ENCODE measurements around the gene CCDC87. TPM values are rescaled to one million over a fixed set of nuclear protein-coding genes. Genes with fewer than 3 reads are reported as not detected.

The CCDC87 gene
- total RNA-seq, 6 experiments from 2014 or later: 0.07 to 0.37 (median 0.12) TPM; not detected in 1

- TF ChIP-seq POLR2A (IDR thresholded peaks at IDR 0.05): no peak
- no peak for TF ChIP-seq CTCF (IDR thresholded peaks at IDR 0.05)
- H3K27me3 ChIP-seq: no peaks in the 10 kb centered on the region
- peaks cover 0 to 4% (median 0%) of the 10 kb centered on the region in 4 donors for H3K4me1 ChIP-seq
- no peaks in the 10 kb centered on the region for H3K9me3 ChIP-seq
- no peak for DNase-seq
- ATAC-seq: no peak
- intact Hi-C loops (cut with DNase I): no loop called here
- no peak overlapping the region for H3K4me3 ChIP-seq
- H3K27ac ChIP-seq: no peak overlapping the region
- 100% methylated on average over 1 of the region's 2 CpGs for WGBS (ENCODE audit: insufficient coverage, low coverage, low lambda C conversion rate, missing lambda C conversion rate)
- no peaks in the 10 kb centered on the region for H3K36me3 ChIP-seq
Measured at GRCh38 chr11:66562275-66562674, 30.6 kb downstream of the CCDC87 start.

- H3K36me3 ChIP-seq: no peaks in the 10 kb centered on the region
- H3K9me3 ChIP-seq: no peaks in the 10 kb centered on the region
- H3K4me3 ChIP-seq: no peak overlapping the region
- intact Hi-C loops (cut with DNase I): no loop called here
- no peaks in the 10 kb centered on the region for H3K27me3 ChIP-seq
- H3K27ac ChIP-seq: no peak overlapping the region
- no peak for TF ChIP-seq CTCF (IDR thresholded peaks at IDR 0.05)
- no peak for TF ChIP-seq POLR2A (IDR thresholded peaks at IDR 0.05)
- no peak for DNase-seq
- peaks cover 0 to 4% (median 0%) of the 10 kb centered on the region in 4 donors for H3K4me1 ChIP-seq
- WGBS (ENCODE audit: insufficient coverage, low coverage, low lambda C conversion rate, missing lambda C conversion rate): no CpG with 5 or more reads among the region's 9 CpGs
- ATAC-seq: no peak
Measured at GRCh38 chr11:66561975-66562248, 31.0 kb downstream of the CCDC87 start.

GRCh38 chr11:66561178-66561974 is 31.5 kb downstream of the CCDC87 start:
- TF ChIP-seq CTCF (IDR thresholded peaks at IDR 0.05): no peak
- TF ChIP-seq POLR2A (IDR thresholded peaks at IDR 0.05): no peak
- Histone ChIP-seq H3K9me3 (no peaks in the 10 kb centered on the region), H3K4me3 (no peak overlapping the region), H3K27me3 (no peaks in the 10 kb centered on the region), H3K27ac (no peak overlapping the region), H3K36me3 (no peaks in the 10 kb centered on the region), H3K4me1 (peaks cover 0 to 4% (median 0%) of the 10 kb centered on the region in 4 donors)
- intact Hi-C loops (cut with DNase I): no loop called here
- no peak for ATAC-seq
- no peak for DNase-seq
- WGBS (ENCODE audit: insufficient coverage, low coverage, low lambda C conversion rate, missing lambda C conversion rate): no CpG with 5 or more reads among the region's 14 CpGs

- WGBS (ENCODE audit: insufficient coverage, low coverage, low lambda C conversion rate, missing lambda C conversion rate): 68% methylated on average over 9 of the region's 27 CpGs
- no peak for DNase-seq
Measured at GRCh38 chr11:66559866-66560676, 32.8 kb downstream of the CCDC87 start.

More at GRCh38 chr11:66559866-66560676, 32.8 kb downstream of the CCDC87 start:
- Histone ChIP-seq H3K9me3 (no peaks in the 10 kb centered on the region), H3K36me3 (no peaks in the 10 kb centered on the region), H3K27me3 (no peaks in the 10 kb centered on the region), H3K4me3 (no peak overlapping the region), H3K27ac (no peak overlapping the region), H3K4me1 (peaks cover 0 to 4% (median 0%) of the 10 kb centered on the region in 4 donors)
- no peak for TF ChIP-seq POLR2A (IDR thresholded peaks at IDR 0.05)
- TF ChIP-seq CTCF (IDR thresholded peaks at IDR 0.05): no peak
- intact Hi-C loops (cut with DNase I): no loop called here
- ATAC-seq: no peak
